ENCODE results near the gene ACACA.

Gene ACACA

DNA sequence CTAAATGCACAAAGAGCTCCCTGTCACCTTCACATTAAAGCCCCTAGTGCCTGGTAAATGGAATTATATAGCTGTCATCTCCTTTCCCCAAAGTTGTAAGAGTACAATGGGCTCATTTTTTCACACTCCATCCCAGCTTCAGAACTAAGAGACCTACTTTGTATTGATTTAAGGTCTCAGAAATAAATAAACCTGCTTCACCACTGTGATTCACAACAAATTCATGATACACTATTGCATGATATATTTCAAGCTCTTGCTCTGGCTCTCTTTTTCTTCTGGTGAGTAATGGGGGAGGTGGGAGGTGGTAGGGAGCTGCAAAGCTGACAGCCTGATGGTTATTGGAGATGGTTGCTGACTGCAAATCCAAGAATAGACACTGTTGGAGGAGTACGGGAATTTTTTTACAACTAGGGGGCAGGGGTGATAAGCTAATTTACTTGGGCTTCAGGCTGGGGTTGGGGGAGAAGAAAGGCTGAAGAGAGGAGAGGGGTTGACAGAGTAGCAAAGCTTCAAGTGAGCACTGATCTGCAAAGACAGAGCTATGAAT is 268.0 kb downstream of the ACACA start:
- DNase-seq (ENCODE audit: low read depth) = no peak
- TF ChIP-seq, protein P1, sequence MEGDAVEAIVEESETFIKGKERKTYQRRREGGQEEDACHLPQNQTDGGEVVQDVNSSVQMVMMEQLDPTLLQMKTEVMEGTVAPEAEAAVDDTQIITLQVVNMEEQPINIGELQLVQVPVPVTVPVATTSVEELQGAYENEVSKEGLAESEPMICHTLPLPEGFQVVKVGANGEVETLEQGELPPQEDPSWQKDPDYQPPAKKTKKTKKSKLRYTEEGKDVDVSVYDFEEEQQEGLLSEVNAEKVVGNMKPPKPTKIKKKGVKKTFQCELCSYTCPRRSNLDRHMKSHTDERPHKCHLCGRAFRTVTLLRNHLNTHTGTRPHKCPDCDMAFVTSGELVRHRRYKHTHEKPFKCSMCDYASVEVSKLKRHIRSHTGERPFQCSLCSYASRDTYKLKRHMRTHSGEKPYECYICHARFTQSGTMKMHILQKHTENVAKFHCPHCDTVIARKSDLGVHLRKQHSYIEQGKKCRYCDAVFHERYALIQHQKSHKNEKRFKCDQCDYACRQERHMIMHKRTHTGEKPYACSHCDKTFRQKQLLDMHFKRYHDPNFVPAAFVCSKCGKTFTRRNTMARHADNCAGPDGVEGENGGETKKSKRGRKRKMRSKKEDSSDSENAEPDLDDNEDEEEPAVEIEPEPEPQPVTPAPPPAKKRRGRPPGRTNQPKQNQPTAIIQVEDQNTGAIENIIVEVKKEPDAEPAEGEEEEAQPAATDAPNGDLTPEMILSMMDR (IDR thresholded peaks at IDR 0.05; ENCODE audit: low read depth, low read length, missing control alignments) = no peak
- no peak overlapping the region for H3K4me3 ChIP-seq (ENCODE audit: low read depth, low read length)

- TF ChIP-seq, protein P1 (IDR thresholded peaks at IDR 0.05; ENCODE audit: low read depth, low read length, missing control alignments) = no peak
- no peak for DNase-seq (ENCODE audit: low read depth)
Observed at GRCh38 chr17:37137906-37138514, 268.6 kb downstream of the ACACA start.

DNA sequence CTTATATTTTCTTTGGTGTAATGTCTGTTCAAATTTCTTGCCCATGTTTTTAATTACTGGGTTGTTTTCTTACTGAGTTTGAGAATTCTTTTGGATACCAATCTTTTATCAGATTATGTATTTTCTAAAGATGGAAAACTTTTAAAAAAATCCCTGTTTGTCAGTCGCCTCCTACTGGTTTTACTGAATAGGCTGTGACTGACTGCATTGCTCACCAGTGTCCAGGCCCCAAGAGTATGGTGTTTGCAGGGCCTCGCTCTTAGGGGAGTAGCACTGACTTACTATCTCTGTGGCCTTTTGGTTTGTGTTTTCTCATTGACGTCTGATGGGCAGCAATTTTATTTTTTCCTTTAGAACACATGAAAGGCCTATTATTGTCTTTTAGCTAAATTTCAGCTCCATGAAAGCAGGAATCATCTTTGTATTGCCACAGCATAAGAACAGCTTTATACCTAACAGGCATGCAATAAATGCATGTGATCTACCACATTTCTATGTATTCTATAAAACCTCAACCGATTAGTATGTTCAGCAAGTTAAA is 269.5 kb downstream of the ACACA start:
- H3K4me3 ChIP-seq (ENCODE audit: low read depth, low read length) = no peak overlapping the region
- TF ChIP-seq, protein P1 (IDR thresholded peaks at IDR 0.05; ENCODE audit: low read depth, low read length, missing control alignments) = no peak
- DNase-seq (ENCODE audit: low read depth) = no peak

More at GRCh38 chr17:37137906-37138514, 268.6 kb downstream of the ACACA start:
- H3K4me3 ChIP-seq (ENCODE audit: low read depth, low read length) = no peak overlapping the region

- DNase-seq (ENCODE audit: low read depth) = no peak
- TF ChIP-seq, protein P1 (IDR thresholded peaks at IDR 0.05; ENCODE audit: low read depth, low read length, missing control alignments) = no peak
- H3K4me3 ChIP-seq (ENCODE audit: low read depth, low read length) = no peak overlapping the region
Observed at GRCh38 chr17:37135576-37135975, 271.1 kb downstream of the ACACA start.

- H3K4me3 ChIP-seq (ENCODE audit: low read depth, low read length) = no peak overlapping the region
- TF ChIP-seq, protein P1 (IDR thresholded peaks at IDR 0.05; ENCODE audit: low read depth, low read length, missing control alignments) = no peak
- no peak for DNase-seq (ENCODE audit: low read depth)
Observed at GRCh38 chr17:37134050-37134449, 272.6 kb downstream of the ACACA start.

DNA sequence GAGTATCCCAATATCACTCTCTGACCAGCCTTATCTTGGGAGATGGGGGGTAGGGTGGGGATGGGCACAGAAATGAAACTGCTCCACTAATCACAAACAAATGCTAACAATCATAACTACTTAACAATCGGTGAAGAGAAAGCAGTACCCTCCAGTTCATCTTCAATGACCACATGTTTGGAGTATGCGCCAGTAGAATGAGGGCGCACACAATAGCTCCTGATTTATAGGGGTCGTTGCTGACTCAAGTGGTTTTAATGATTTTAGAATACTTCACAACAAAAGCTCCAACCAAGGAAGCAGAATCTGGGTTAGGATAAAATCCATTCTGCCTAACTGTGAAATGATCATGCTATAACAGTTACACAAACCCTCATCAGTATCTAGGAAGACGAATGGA is 273.5 kb downstream of the ACACA start:
- TF ChIP-seq, protein P1 (IDR thresholded peaks at IDR 0.05; ENCODE audit: low read depth, low read length, missing control alignments) = no peak
- DNase-seq (ENCODE audit: low read depth) = no peak
- no peak overlapping the region for H3K4me3 ChIP-seq (ENCODE audit: low read depth, low read length)

All from GM12864 (cell line).